Sigmoid colon (tissue), 7 donors: Measurements from ENCODE around the gene TMEM115. TPM values are rescaled to one million over a fixed set of nuclear protein-coding genes. Genes with fewer than 3 reads are reported as not detected.

ENCODE experiments used
- DNase-seq: peaks from one replicate; pipeline ENCODE4 v3.0.0-alpha.2; 2019
- H3K27ac ChIP-seq, 4 donors: fragments of 200-600 bp; sonication (generic); one replicate each; pipeline ENCODE4 v1.5.1; 2016 to 2019; ENCODE audit warnings: mild to moderate bottlenecking in 1 of 4
- H3K27me3 ChIP-seq, 3 donors: fragments of 200-600 bp; sonication (generic); one replicate each; pipeline ENCODE4 v1.5.1; 2019; ENCODE audit warnings: mild to moderate bottlenecking in 1 of 3
- H3K36me3 ChIP-seq, 4 donors: fragments of 200-600 bp; sonication (generic); one replicate each; pipeline ENCODE4 v1.5.1; 2016 to 2019
- H3K4me1 ChIP-seq, 4 donors: fragments of 200-600 bp; sonication (generic); one replicate each; pipeline ENCODE4 v1.5.1; 2017 to 2019
- H3K4me3 ChIP-seq, 4 donors: fragments of 200-600 bp; sonication (generic); one replicate each; pipeline ENCODE4 v1.5.1; 2017 to 2019; ENCODE audit warnings: mild to moderate bottlenecking in 2 of 4, moderate library complexity in 1 of 4
- H3K9me3 ChIP-seq, 4 donors: fragments of 200-600 bp in 3 of 4; sonication (generic) in 3 of 4; one replicate each; pipeline versions ENCODE4 v1.5.1 to v1.6.1; 2013 to 2019
- EP300 ChIP-seq, 4 donors: sonication (generic); formaldehyde crosslinking; IDR thresholded peaks; one replicate each; pipeline ENCODE4 v1.6.1; 2017; ENCODE audit warnings: antibody characterized with exemption in 4 of 4
- POLR2A ChIP-seq, 2 donors: fragments of 450-650 bp; IDR thresholded peaks; one replicate each; pipeline ENCODE4 v1.6.1; 2016; ENCODE audit warnings: antibody characterized with exemption in 2 of 2, mild to moderate bottlenecking in 2 of 2, moderate library complexity in 2 of 2
- POLR2AphosphoS5 ChIP-seq, 4 donors: sonication (generic); formaldehyde crosslinking; IDR thresholded peaks; one replicate each; pipeline ENCODE4 v1.6.1; 2017; ENCODE audit warnings: antibody characterized with exemption in 4 of 4
- WGBS, 2 donors: extraction: QIAGEN DNeasy Blood & Tissue Kit; methylation state at CpG; one replicate each; pipeline ENCODE4 v1.1.7; 2013; 5-methylcytosine and 5-hydroxymethylcytosine counted together
- intact Hi-C: fragments of 100-400 bp; cut with DNase I; formaldehyde crosslinking; loops from one replicate; pipeline ENCODE4 v1.15.1; 2023
- polyA plus RNA-seq, 3 donors: library from polyadenylated mRNA; stranded (reverse); fragments of 200-250 nt; gene quantifications; one replicate each; pipeline ENCODE4 v1.2.3, GENCODE V29; 2013
- total RNA-seq, 4 donors: library from RNA; depleted of rRNA; stranded (reverse); fragments of >200 nt; gene quantifications; one replicate each; pipeline ENCODE4 v1.1.0, GENCODE V29; 2016
- TF ChIP-seq, protein P1 (sequence below), 4 experiments: fragments of 450-650 bp in 3 of 4; fragments of 200-600 bp in 1 of 4; IDR thresholded peaks; one replicate each; pipeline ENCODE4 v1.5.1; 2016 to 2019; ENCODE audit warnings: antibody characterized with exemption in 4 of 4, mild to moderate bottlenecking in 3 of 4, moderate library complexity in 2 of 4
- donor health status: healthy with polysubstance abuse.
- donor health status: Bipolar disorder and iron deficiency.
- donor health status: healthy.

Gene TMEM115
- total and polyA plus RNA-seq, 7 donors = 9.5 to 45.7 (median 40.5) TPM

DNA sequence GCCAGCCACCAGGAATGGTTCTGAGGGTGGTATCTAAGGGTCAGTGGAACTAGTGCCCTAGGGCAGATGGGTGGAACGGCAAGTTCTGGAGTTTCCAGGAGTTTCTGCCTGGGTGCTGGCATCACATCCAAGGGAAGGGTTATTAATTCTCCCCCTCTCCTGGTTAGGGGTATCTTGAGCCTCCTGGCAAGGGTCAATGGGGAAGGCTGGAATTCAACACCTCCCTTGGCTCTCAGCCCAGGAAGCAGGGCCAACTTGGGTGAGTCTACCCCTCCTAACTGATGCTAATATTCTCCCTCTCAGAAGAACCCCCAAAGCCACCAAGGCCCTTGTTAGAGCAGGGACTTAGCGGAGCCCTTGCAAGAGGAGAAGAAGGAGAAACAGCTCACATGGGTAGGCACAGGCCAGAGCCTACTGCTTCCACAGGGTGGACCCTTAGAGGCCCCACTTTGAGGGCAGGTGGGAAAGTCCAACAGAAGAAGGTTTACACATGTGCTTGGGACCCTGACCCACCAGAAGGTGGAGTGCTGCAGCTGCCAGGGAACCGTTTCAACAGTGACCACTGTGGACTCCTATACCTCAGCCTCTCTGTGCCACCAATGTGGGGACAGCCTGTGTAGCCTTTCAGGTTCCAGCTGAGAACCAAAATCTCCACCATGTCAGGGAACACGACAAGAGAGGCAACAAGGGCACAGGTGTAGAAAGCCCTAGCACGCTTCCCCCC lies 3.3 kb downstream of the TMEM115 start:
- H3K27ac ChIP-seq = peak overlapping the region in 3 of 4 donors; percentile 11 to 90 (median 82)
- H3K9me3 ChIP-seq = no peaks in the 10 kb centered on the region
- H3K4me1 ChIP-seq = peaks cover 0 to 60% (median 42%) of the 10 kb centered on the region in 4 donors
- DNase-seq = no peak
- H3K27me3 ChIP-seq = no peaks in the 10 kb centered on the region
- WGBS, 2 donors = 56 to 75% methylated on average over 5 of the region's 5 CpGs
- TF ChIP-seq POLR2AphosphoS5 (IDR thresholded peaks at IDR 0.05) (no peak), EP300 (IDR thresholded peaks at IDR 0.05) (no peak), POLR2A (IDR thresholded peaks at IDR 0.05) (no peak)
- TF ChIP-seq, protein P1, sequence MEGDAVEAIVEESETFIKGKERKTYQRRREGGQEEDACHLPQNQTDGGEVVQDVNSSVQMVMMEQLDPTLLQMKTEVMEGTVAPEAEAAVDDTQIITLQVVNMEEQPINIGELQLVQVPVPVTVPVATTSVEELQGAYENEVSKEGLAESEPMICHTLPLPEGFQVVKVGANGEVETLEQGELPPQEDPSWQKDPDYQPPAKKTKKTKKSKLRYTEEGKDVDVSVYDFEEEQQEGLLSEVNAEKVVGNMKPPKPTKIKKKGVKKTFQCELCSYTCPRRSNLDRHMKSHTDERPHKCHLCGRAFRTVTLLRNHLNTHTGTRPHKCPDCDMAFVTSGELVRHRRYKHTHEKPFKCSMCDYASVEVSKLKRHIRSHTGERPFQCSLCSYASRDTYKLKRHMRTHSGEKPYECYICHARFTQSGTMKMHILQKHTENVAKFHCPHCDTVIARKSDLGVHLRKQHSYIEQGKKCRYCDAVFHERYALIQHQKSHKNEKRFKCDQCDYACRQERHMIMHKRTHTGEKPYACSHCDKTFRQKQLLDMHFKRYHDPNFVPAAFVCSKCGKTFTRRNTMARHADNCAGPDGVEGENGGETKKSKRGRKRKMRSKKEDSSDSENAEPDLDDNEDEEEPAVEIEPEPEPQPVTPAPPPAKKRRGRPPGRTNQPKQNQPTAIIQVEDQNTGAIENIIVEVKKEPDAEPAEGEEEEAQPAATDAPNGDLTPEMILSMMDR (IDR thresholded peaks at IDR 0.05) = no peak
- peak overlapping the region in 3 of 4 donors; percentile 72 to 84 (median 84) for H3K4me3 ChIP-seq
- H3K36me3 ChIP-seq = peaks cover 14 to 50% (median 24%) of the 10 kb centered on the region in 4 donors
- intact Hi-C loops = loop anchor here (10.0 kb wide), 1 partner anchor 1039 kb away; the partner anchor contains the start of gene RBM15B

DNA sequence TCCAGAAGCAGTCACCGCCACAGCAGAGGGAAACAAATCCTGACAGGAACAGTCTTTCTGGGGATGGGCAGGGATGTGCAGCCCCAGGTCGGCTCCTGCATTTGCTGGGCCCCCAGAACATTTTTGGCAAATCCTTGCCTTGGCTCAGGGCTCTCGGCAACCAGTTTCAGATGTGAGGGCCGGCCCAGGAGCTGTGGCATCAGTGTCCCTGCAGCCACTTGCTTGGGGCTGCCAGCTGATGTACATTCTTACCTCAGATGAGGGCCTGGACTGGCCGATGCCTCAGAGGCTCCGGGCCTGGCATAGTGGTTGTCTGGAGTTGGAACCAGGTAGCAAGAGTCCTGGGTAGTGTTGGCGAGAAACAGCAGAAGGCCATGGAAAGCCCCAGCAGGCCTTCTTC lies 4.5 kb downstream of the TMEM115 start:
- TF ChIP-seq, protein P1 (IDR thresholded peaks at IDR 0.05) = no peak
- TF ChIP-seq EP300 (IDR thresholded peaks at IDR 0.05) = no peak
- TF ChIP-seq POLR2A (IDR thresholded peaks at IDR 0.05) = no peak
- no peak for DNase-seq
- no peaks in the 10 kb centered on the region for H3K27me3 ChIP-seq
- H3K4me3 ChIP-seq = no peak overlapping the region
- WGBS, 2 donors = 91 to 93% methylated on average over 7 of the region's 7 CpGs
- peaks cover 0 to 64% (median 47%) of the 10 kb centered on the region in 4 donors for H3K4me1 ChIP-seq
- peaks cover 14 to 50% (median 24%) of the 10 kb centered on the region in 4 donors for H3K36me3 ChIP-seq
- no peak overlapping the region for H3K27ac ChIP-seq
- H3K9me3 ChIP-seq = no peaks in the 10 kb centered on the region
- intact Hi-C loops = loop anchor here (10.0 kb wide), 1 partner anchor 1040 kb away; the partner anchor contains the start of gene RBM15B

DNA sequence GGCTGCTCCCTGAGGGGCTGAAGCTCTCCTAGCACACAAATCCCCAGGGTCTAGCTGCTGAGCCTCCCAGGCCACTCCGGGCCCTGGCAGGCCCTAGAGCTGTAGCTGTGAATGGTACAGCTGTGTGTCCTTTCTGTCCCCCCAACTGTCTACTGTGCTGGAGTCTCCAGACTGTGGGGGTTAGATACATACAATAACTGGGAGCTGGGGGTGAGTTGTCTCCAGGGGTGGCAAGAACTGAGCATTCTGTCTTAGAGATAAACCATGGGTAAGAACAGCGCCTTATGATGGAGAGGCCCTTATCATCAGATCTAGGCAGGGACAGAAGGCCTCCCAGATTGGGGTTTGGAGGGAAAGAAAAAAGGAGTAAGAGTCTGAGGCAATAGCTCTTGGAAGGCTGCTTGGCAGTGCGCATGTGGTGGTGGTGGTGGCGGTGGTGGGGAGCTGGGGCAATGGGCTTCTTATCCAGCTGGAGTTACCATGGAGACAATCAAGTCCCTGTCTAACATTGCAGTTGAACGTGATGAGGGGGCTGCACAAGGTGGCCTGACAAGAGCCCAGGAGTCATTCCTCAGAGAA lies 5.0 kb downstream of the TMEM115 start:
- no peak for TF ChIP-seq POLR2A (IDR thresholded peaks at IDR 0.05)
- TF ChIP-seq EP300 (IDR thresholded peaks at IDR 0.05) = no peak
- TF ChIP-seq POLR2AphosphoS5 (IDR thresholded peaks at IDR 0.05) = no peak
- TF ChIP-seq, protein P1 (IDR thresholded peaks at IDR 0.05) = no peak
- WGBS, 2 donors = 87 to 89% methylated on average over 5 of the region's 5 CpGs
- peaks cover 0 to 67% (median 52%) of the 10 kb centered on the region in 4 donors for H3K4me1 ChIP-seq
- no peaks in the 10 kb centered on the region for H3K27me3 ChIP-seq
- no peak for DNase-seq
- intact Hi-C loops = loop anchor here (10.0 kb wide), 1 partner anchor 1041 kb away; the partner anchor contains the start of gene RBM15B
- no peaks in the 10 kb centered on the region for H3K9me3 ChIP-seq
- H3K4me3 ChIP-seq = no peak overlapping the region
- peaks cover 14 to 50% (median 24%) of the 10 kb centered on the region in 4 donors for H3K36me3 ChIP-seq
- H3K27ac ChIP-seq = no peak overlapping the region

DNA sequence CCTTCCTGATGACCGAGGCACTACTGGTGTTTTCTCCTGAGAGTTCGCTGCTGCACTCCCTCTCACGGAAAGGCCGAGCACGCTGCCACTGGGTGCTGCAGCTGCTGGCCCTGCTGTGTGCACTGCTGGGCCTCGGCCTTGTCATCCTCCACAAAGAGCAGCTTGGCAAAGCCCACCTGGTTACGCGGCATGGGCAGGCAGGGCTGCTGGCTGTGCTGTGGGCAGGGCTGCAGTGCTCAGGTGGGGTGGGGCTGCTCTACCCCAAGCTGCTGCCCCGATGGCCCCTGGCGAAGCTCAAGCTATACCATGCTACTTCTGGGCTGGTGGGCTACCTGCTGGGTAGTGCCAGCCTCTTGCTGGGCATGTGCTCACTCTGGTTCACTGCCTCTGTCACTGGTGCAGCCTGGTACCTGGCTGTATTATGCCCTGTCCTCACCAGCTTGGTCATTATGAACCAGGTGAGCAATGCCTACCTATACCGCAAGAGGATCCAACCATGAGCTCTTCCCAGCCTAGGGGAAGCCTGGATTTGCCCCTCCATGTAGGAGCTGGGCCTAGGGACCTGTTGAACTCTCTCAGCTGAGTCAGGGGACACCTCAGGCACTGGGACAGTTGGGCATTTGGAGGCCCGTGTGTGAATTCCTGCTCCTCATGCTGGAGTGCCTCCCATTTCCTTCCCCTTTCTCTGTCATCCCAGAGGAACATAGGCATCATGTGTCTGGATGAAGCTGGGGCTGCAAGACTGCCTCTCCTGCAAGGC lies 5.9 kb downstream of the TMEM115 start:
- Histone ChIP-seq H3K36me3 (peaks cover 14 to 53% (median 28%) of the 10 kb centered on the region in 4 donors), H3K9me3 (no peaks in the 10 kb centered on the region), H3K27ac (no peak overlapping the region), H3K4me1 (peaks cover 0 to 63% (median 53%) of the 10 kb centered on the region in 4 donors), H3K27me3 (no peaks in the 10 kb centered on the region), H3K4me3 (no peak overlapping the region)
- WGBS, 2 donors = 91% methylated on average over 12 of the region's 12 CpGs
- TF ChIP-seq EP300 (IDR thresholded peaks at IDR 0.05) (no peak), POLR2AphosphoS5 (IDR thresholded peaks at IDR 0.05) (no peak), POLR2A (IDR thresholded peaks at IDR 0.05) (no peak)
- TF ChIP-seq, protein P1 (IDR thresholded peaks at IDR 0.05) = no peak
- intact Hi-C loops = loop anchor here (10.0 kb wide), 1 partner anchor 1041 kb away; the partner anchor contains the start of gene RBM15B
- no peak for DNase-seq
